WERI-Rb-1 (cell line): ENCODE measurements around the gene GPBP1.
"Not testable (repeated sequence)": the region's sequence is repeated elsewhere in the genome, so short reads cannot be mapped to it uniquely, and the experiment has no call there.

ENCODE experiments used
- DNase-seq: peaks from one replicate; pipeline ENCODE4 v3.0.0-alpha.2; 2020
- H3K27ac ChIP-seq: fragments of 250-450 bp; sonication (Bioruptor Pico); 2 replicates; pipeline ENCODE4 v1.5.1; 2020; ENCODE audit warnings: mild to moderate bottlenecking, moderate library complexity
- H3K27me3 ChIP-seq: fragments of 250-450 bp; sonication (Bioruptor Pico); 2 replicates; pipeline ENCODE4 v1.5.1; 2021; ENCODE audit warnings: mild to moderate bottlenecking, low read depth, moderate library complexity; ENCODE audit not compliant: insufficient read depth, severe bottlenecking
- H3K36me3 ChIP-seq: fragments of 250-450 bp; sonication (Bioruptor Pico); 2 replicates; pipeline ENCODE4 v1.5.1; 2020; ENCODE audit warnings: mild to moderate bottlenecking, moderate library complexity
- H3K4me3 ChIP-seq: 2 replicates; pipeline ENCODE4 v1.5.1; 2011; ENCODE audit warnings: low read depth, mild to moderate bottlenecking, control low read depth, low read length
- H3K9me3 ChIP-seq: fragments of 250-450 bp; sonication (Bioruptor Pico); 2 replicates; pipeline ENCODE4 v1.5.1; 2021; ENCODE audit warnings: mild to moderate bottlenecking, moderate library complexity; ENCODE audit not compliant: severe bottlenecking
- TF ChIP-seq, protein P1 (sequence below): IDR thresholded peaks from 2 replicates; pipeline ENCODE4 v1.5.1; 2011; ENCODE audit warnings: low read depth, mild to moderate bottlenecking, control low read depth, inconsistent platforms, low read length

Gene GPBP1

DNA sequence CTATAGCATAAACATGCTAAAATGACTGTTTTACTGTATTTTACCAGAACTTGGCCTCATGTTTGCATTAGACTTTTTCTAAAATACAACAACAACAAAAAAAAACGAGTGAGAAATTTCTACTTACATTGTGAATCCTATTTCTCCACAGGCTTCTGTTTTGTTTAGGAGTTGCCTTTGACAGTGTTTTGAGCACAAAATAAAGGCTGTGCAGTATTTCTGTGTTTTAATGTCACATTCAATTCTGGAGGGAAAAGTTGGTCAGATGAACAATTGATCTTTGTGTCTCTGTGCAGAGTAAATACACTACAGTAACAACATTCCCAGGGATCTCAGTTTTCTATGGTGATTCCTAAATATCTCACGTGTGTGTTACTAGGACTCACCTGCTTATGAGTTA lies 131.1 kb downstream of the GPBP1 start:
- H3K27me3 ChIP-seq, result no peaks in the 10 kb centered on the region
- H3K4me3 ChIP-seq, result no peak overlapping the region
- no peak overlapping the region for H3K27ac ChIP-seq
- TF ChIP-seq, protein P1, sequence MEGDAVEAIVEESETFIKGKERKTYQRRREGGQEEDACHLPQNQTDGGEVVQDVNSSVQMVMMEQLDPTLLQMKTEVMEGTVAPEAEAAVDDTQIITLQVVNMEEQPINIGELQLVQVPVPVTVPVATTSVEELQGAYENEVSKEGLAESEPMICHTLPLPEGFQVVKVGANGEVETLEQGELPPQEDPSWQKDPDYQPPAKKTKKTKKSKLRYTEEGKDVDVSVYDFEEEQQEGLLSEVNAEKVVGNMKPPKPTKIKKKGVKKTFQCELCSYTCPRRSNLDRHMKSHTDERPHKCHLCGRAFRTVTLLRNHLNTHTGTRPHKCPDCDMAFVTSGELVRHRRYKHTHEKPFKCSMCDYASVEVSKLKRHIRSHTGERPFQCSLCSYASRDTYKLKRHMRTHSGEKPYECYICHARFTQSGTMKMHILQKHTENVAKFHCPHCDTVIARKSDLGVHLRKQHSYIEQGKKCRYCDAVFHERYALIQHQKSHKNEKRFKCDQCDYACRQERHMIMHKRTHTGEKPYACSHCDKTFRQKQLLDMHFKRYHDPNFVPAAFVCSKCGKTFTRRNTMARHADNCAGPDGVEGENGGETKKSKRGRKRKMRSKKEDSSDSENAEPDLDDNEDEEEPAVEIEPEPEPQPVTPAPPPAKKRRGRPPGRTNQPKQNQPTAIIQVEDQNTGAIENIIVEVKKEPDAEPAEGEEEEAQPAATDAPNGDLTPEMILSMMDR, result no peak
- H3K36me3 ChIP-seq, result no peaks in the 10 kb centered on the region
- H3K9me3 ChIP-seq, result peaks cover 2% of the 10 kb centered on the region
- DNase-seq, result no peak

DNA sequence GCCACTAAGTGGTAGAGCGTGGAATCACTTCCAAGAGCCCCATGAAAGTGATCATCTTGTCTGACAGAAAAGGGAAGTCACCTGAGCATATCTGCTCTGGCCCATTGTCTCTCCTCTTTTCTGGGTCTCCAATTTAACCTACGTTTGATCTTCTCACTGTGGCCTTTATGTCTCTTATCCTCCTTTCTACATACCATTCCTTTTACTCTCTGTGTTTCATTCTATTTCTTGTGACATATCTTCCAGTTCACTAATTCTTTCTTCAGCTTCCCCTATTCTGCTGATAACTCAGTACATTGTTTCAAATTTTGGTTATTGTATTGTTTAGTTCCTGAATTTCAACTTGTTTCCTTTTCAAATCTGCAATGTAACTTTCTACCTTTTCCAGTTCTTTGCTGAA lies 132.5 kb downstream of the GPBP1 start:
- Histone ChIP-seq H3K36me3 (no peaks in the 10 kb centered on the region), H3K27me3 (no peaks in the 10 kb centered on the region), H3K4me3 (no peak overlapping the region), H3K27ac (no peak overlapping the region), H3K9me3 (peaks cover 2% of the 10 kb centered on the region)
- no peak for DNase-seq
- TF ChIP-seq, protein P1, result no peak

DNA sequence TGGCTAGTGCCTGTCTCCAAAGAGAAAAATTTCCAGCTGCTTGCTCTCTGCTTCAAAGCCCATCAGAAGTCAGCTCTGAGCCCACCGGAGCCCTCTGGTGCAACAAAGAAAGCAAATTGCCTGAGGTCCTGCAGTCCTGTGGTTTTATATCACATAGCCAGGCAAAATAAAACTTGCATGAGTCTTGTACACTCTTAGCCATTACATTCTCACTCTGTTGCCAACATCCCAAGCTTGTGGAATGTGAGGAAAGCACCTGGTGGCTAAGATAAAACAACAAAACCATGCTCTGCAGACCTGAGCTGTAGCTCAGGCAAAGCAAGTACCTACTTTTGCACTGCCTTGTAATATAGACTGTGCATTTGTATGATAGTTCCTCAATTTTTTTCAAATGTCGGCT lies 133.7 kb downstream of the GPBP1 start:
- TF ChIP-seq, protein P1, result no peak
- Histone ChIP-seq H3K4me3 (no peak overlapping the region), H3K27me3 (no peaks in the 10 kb centered on the region), H3K9me3 (peaks cover 2% of the 10 kb centered on the region), H3K36me3 (no peaks in the 10 kb centered on the region), H3K27ac (no peak overlapping the region)
- DNase-seq, result no peak

DNA sequence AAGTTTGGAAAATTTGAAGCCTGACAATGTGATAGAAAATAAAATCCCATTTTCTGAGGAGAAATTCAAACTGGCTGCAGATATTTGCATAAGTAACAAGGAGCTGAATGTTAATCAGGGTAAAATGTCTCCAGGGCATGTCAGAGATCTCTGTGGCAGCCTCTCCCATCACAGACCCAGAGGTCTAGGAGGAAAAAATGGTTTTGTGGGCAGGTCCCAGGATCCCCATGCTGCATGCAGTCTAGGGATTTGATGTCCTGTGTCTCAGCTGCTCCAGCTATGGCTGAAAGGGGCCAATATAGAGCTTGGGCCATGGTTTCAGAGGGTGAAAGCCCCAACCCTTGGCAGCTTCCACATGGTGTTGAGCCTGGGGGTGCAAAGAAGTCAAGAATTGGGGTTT lies 135.2 kb downstream of the GPBP1 start:
- H3K9me3 ChIP-seq, H3K27ac ChIP-seq, H3K27me3 ChIP-seq, H3K36me3 ChIP-seq, H3K4me3 ChIP-seq, DNase-seq: not testable (repeated sequence)

DNA sequence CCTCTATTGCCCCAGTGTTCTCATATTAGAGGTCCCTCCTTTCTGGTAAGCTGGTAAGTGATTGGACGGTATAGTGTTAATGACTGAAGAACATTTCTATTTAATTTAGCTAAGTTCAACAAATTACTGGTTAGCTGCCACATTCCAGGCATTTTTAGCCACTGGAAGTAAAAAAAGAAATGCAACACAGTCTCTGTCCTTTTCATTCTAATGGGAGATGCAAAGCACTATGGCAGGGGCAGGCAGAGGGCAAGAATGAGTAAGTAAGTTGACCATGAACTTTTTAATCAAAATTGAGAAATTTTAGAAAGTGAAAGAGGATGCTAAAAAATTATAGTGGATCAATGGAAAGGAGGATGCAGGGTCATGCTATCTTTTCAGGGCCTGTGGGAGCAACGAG lies 137.4 kb downstream of the GPBP1 start:
- Histone ChIP-seq H3K4me3 (no peak overlapping the region), H3K27me3 (no peaks in the 10 kb centered on the region), H3K27ac (no peak overlapping the region), H3K36me3 (no peaks in the 10 kb centered on the region), H3K9me3 (peaks cover 2% of the 10 kb centered on the region)
- TF ChIP-seq, protein P1, result no peak
- no peak for DNase-seq

DNA sequence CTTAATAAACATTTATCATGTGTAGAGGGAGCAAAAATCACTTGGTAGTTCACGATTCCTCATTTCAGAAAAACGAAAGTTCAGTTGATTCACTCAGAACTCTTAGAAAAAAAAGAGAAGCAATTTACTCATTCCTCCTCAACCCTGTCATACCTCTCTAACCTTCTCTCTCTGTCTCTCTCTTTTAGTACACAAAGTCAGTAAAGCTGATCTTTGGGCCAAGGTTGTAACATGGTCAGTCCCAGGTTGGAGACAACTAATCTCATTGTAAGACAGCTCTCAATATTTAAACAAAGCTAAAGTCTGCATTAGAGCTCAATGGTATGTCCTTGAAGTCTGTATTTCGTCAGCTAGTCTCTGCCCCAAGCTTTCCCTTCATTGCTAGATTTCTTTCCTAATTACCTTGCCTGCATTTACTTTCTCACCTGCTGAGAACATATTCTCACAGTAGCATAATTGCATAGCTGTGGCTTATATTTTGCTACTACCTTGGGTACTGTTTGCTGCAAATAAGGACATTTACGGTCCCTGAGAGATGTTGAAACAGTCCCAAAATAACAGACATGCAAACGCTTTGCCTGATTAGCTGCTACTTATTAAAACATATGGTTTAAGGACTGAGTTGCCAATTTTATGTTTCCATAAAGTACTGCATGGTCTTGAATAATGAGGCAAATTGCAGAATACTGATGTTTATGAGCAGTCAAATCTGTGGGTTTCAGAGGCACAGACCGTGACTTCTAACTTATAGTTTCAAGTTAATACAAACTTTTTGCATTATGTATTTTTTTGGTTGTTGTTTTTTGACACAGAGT lies 138.3 kb downstream of the GPBP1 start:
- DNase-seq, result no peak
- Histone ChIP-seq H3K9me3 (peaks cover 2% of the 10 kb centered on the region), H3K27ac (no peak overlapping the region), H3K4me3 (no peak overlapping the region), H3K36me3 (no peaks in the 10 kb centered on the region), H3K27me3 (no peaks in the 10 kb centered on the region)
- TF ChIP-seq, protein P1, result no peak
